Putamen (tissue), 1 donor: ENCODE measurements around the gene GFOD2.
A peak's percentile ranks its signal among the peaks of the same experiment; 100 is the strongest.
"Not testable (repeated sequence)": the region's sequence is repeated elsewhere in the genome, so short reads cannot be mapped to it uniquely, and the experiment has no call there.

Experiments
- DNase-seq: peaks from one replicate; pipeline ENCODE4 v3.0.0-alpha.2; 2016; ENCODE audit warnings: low spot score

Gene GFOD2

GRCh38 chr16:67719048-67719777 lies at the start of gene GFOD2:
TSS of gene GFOD2 (minus strand) at chr16:67719316. CDS start at chr16:67685715, 33,601 bp downstream.
- DNase-seq = peak; percentile 94

- DNase-seq = no peak
Measured at GRCh38 chr16:67767953-67768352, 48.8 kb upstream of the GFOD2 start.

- no peak for DNase-seq
Measured at GRCh38 chr16:67766291-67766690, 47.2 kb upstream of the GFOD2 start.

GRCh38 chr16:67764158-67764667 lies 45.1 kb upstream of the GFOD2 start:
- DNase-seq = no peak

- no peak for DNase-seq
Measured at GRCh38 chr16:67763066-67763465, 44.0 kb upstream of the GFOD2 start.

- DNase-seq = no peak
Measured at GRCh38 chr16:67762385-67762784, 43.3 kb upstream of the GFOD2 start.

GRCh38 chr16:67761924-67762323 lies 42.8 kb upstream of the GFOD2 start:
- no peak for DNase-seq

GRCh38 chr16:67760956-67761230 lies 41.8 kb upstream of the GFOD2 start:
- no peak for DNase-seq

GRCh38 chr16:67760206-67760955 lies 41.3 kb upstream of the GFOD2 start:
- DNase-seq = no peak

- no peak for DNase-seq
Measured at GRCh38 chr16:67758966-67759365, 39.9 kb upstream of the GFOD2 start.

GRCh38 chr16:67758006-67758405 lies 38.9 kb upstream of the GFOD2 start:
- no peak for DNase-seq

GRCh38 chr16:67752641-67753040 lies 33.5 kb upstream of the GFOD2 start:
- no peak for DNase-seq

- DNase-seq = not testable (repeated sequence)
Measured at GRCh38 chr16:67751331-67751730, 32.2 kb upstream of the GFOD2 start.

- no peak for DNase-seq
Measured at GRCh38 chr16:67750466-67750865, 31.4 kb upstream of the GFOD2 start.

GRCh38 chr16:67749436-67750078 lies 30.4 kb upstream of the GFOD2 start:
- no peak for DNase-seq

GRCh38 chr16:67748834-67749233 lies 29.7 kb upstream of the GFOD2 start:
- DNase-seq = no peak

GRCh38 chr16:67746846-67747245 lies 27.7 kb upstream of the GFOD2 start:
- DNase-seq = no peak

- DNase-seq = no peak
Measured at GRCh38 chr16:67741118-67741517, 22.0 kb upstream of the GFOD2 start.

- no peak for DNase-seq
Measured at GRCh38 chr16:67740391-67740790, 21.3 kb upstream of the GFOD2 start.

- no peak for DNase-seq
Measured at GRCh38 chr16:67736858-67737257, 17.7 kb upstream of the GFOD2 start.

GRCh38 chr16:67734731-67735201 lies 15.7 kb upstream of the GFOD2 start:
- no peak for DNase-seq

GRCh38 chr16:67733734-67734470 lies 14.8 kb upstream of the GFOD2 start:
- no peak for DNase-seq
